Brain microvascular endothelial cell (primary cell): ENCODE measurements around the gene HTR2C.
"Not testable (repeated sequence)": the region's sequence is repeated elsewhere in the genome, so short reads cannot be mapped to it uniquely, and the experiment has no call there.

Source experiments
- DNase-seq: peaks from one replicate; pipeline ENCODE4 v3.0.0-alpha.2; 2020
- H3K27ac ChIP-seq: fragments of 250-450 bp; sonication (Bioruptor Pico); 2 replicates; pipeline ENCODE4 v1.5.1; 2020; ENCODE audit warnings: mild to moderate bottlenecking, moderate library complexity
- H3K27me3 ChIP-seq: fragments of 250-450 bp; sonication (Bioruptor Pico); replicated peaks from 2 replicates; pipeline ENCODE4 v1.5.1; 2020; ENCODE audit warnings: mild to moderate bottlenecking
- H3K36me3 ChIP-seq: fragments of 250-450 bp; sonication (Bioruptor Pico); replicated peaks from 2 replicates; pipeline ENCODE4 v1.5.1; 2020; ENCODE audit warnings: mild to moderate bottlenecking
- H3K4me3 ChIP-seq: 2 replicates; pipeline ENCODE4 v1.5.1; 2011; ENCODE audit warnings: low read depth, mild to moderate bottlenecking, control low read depth, low read length, moderate library complexity
- in situ Hi-C: cut with HindIII; loops from 2 replicates; pipeline ENCODE4 v1.10.0; 2017; ENCODE audit warnings: low sequenced_read_pairs, low pct_ligation_motif_present
- TF ChIP-seq, protein P1 (sequence below): IDR thresholded peaks from 2 replicates; pipeline ENCODE4 v1.5.1; 2011; ENCODE audit warnings: low read depth, mild to moderate bottlenecking, moderate library complexity, low read length, control low read depth, inconsistent platforms; ENCODE audit errors: missing control alignments

Gene HTR2C

DNA sequence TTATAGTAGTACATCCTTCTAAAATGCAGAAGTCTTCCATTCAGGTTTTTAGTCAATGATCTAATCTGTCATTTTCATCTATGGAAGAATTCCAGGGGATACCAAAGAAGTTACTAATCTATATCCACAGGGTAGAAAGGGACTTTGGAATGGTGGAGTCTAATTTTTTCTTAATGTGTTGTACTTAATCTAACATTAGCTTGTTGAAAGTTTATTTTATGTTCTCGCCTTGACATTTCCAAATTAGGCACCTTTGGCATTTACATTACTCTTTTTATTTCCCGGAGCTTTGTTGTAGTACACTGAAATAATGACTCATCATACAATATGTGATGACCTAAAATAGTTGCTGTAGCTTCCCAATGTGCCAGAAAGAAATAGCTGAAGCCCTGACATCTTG lies 91.5 kb downstream of the HTR2C start:
- H3K27ac ChIP-seq: no peak overlapping the region
- no peak overlapping the region for H3K4me3 ChIP-seq
- H3K36me3 ChIP-seq: no peaks in the 10 kb centered on the region
- TF ChIP-seq, protein P1, sequence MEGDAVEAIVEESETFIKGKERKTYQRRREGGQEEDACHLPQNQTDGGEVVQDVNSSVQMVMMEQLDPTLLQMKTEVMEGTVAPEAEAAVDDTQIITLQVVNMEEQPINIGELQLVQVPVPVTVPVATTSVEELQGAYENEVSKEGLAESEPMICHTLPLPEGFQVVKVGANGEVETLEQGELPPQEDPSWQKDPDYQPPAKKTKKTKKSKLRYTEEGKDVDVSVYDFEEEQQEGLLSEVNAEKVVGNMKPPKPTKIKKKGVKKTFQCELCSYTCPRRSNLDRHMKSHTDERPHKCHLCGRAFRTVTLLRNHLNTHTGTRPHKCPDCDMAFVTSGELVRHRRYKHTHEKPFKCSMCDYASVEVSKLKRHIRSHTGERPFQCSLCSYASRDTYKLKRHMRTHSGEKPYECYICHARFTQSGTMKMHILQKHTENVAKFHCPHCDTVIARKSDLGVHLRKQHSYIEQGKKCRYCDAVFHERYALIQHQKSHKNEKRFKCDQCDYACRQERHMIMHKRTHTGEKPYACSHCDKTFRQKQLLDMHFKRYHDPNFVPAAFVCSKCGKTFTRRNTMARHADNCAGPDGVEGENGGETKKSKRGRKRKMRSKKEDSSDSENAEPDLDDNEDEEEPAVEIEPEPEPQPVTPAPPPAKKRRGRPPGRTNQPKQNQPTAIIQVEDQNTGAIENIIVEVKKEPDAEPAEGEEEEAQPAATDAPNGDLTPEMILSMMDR: no peak
- in situ Hi-C loops: no loop called here
- no peaks in the 10 kb centered on the region for H3K27me3 ChIP-seq
- no peak for DNase-seq

DNA sequence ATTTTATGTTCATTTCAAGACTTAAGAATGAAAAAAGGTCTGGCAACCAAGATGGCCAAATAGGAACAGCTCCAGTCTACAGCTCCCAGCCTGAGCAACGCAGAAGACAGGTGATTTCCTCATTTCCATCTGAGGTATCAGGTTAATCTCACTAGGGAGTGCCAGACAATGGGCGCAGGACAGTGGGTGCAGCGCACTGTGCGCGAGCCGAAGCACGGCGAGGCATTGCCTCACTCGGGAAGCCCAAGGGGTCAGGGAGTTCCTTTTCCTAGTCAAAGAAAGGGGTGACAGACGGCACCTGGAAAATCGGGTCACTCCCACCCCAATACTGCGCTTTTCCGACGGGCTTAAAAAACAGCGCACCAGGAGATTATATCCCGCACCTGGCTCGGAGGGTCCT lies 116.6 kb downstream of the HTR2C start:
- H3K27me3 ChIP-seq, DNase-seq, H3K36me3 ChIP-seq, H3K4me3 ChIP-seq, H3K27ac ChIP-seq, in situ Hi-C loops: not testable (repeated sequence)

DNA sequence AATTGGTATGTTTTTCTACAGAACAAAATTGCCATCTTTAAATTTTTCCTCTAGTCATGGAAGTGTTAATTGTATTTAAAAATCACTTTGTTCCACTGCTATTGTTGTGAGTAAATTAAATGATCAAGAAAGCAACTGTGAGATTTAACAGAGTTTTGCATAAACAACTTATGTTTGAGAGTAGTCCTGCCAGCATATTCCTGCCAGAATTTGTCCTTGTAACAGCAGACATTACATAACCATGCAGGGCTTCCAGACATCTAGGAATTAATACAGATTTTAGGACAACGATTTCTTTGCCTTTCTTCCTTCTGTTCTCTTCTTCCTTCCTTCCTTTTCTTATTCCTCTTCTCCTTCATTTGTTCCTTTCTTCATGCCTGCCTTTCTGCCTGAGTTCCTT lies 125.5 kb downstream of the HTR2C start:
- no peak overlapping the region for H3K27ac ChIP-seq
- no peak overlapping the region for H3K4me3 ChIP-seq
- in situ Hi-C loops: no loop called here
- H3K27me3 ChIP-seq: no peaks in the 10 kb centered on the region
- TF ChIP-seq, protein P1: no peak
- DNase-seq: no peak
- no peaks in the 10 kb centered on the region for H3K36me3 ChIP-seq

DNA sequence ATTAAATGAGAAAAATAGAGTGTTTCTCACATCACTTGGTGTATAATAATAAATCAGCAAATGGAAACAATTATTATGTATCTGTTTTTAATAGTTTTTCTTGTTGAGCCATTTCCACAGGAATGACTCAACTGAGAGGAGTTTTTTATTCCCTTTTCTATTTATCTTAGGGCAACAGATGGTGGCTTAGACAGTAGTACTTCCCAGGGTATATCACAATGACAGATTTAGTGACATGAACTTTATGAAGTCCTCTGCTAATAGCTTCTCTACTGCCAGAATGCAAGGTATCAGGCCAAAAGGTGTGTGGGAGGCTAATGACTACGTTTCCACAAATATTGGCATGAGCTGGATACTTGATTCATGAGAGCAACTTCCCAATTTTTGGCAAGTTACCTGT lies 126.7 kb downstream of the HTR2C start:
- TF ChIP-seq, protein P1: no peak
- Histone ChIP-seq H3K27ac (no peak overlapping the region), H3K27me3 (no peaks in the 10 kb centered on the region), H3K4me3 (no peak overlapping the region), H3K36me3 (no peaks in the 10 kb centered on the region)
- in situ Hi-C loops: no loop called here
- DNase-seq: no peak

DNA sequence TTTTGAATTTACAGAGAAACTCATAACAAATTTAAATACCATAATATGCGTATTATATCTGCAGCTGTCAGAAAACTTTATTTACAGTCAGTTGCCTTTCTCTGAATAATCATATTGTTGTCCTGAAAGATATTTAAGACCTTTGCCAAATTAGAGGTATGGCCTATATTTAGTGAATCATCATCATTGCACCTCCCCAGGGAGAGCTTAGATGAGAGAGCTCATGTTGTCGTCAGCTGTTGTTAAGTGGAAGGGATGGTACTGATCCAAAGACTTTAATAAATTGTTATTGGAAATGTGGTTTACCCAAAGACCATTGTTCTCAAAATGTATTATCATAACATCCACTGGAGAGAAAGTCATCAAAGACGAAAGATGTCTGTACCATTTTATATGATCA lies 128.6 kb downstream of the HTR2C start:
- in situ Hi-C loops: no loop called here
- H3K36me3 ChIP-seq: no peaks in the 10 kb centered on the region
- H3K4me3 ChIP-seq: no peak overlapping the region
- TF ChIP-seq, protein P1: no peak
- no peak overlapping the region for H3K27ac ChIP-seq
- DNase-seq: no peak
- no peaks in the 10 kb centered on the region for H3K27me3 ChIP-seq

DNA sequence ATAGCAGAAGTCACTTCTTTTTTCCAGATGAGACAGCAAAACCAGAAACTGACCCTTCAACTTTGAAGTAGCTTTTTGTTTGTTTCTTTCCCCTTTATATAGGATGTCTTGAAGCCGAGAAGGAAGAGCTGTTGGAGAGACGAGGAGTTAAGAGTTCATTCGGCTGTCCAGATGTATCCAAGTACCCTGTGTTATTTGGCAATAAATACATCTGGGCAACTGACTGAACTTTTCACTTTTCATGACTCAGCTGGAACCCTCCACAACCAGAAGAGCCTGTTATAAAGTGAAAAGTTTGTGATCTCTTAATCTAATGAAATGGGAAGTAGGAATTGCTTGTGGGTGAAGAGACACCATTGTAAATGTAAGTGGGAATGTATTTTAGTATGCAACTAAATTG lies 131.2 kb downstream of the HTR2C start:
- DNase-seq: no peak
- Histone ChIP-seq H3K4me3 (no peak overlapping the region), H3K27me3 (no peaks in the 10 kb centered on the region), H3K27ac (no peak overlapping the region), H3K36me3 (no peaks in the 10 kb centered on the region)
- TF ChIP-seq, protein P1: no peak
- in situ Hi-C loops: no loop called here
